HepG2 (cell line): ENCODE measurements around the gene MUC6. TPM values are rescaled to one million over a fixed set of nuclear protein-coding genes. Genes with fewer than 3 reads are reported as not detected.

Experiments used
- ATAC-seq: fragments of 200-7000 bp; cut with Tn5 transposase; 3 replicates; pipeline ENCODE4 v1.9.1; 2020; ENCODE audit warnings: mild to moderate bottlenecking, moderate library complexity
- BruUV-seq: library from RNA; stranded (reverse); fragments of 400-500 nt; replicated peaks from 2 replicates; lab custom pipeline; 2021; lab: Mats Ljungman, UMichigan
- CTCF ChIA-PET: fragments of 300-600 bp; formaldehyde crosslinking; extraction: SDS; loops from one replicate; lab custom pipeline; 2021; ENCODE audit warnings: low total read pairs, inconsistent platforms, low intra/inter-chr PET ratio; lab: Yijun Ruan, JAX
- POLR2A ChIA-PET: fragments of 350-600 bp; sonication (Branson Sonifier 250); formaldehyde crosslinking; loops from one replicate; lab custom pipeline; 2020; ENCODE audit warnings: antibody characterized with exemption, inconsistent platforms; lab: Yijun Ruan, JAX
- DNase-seq: peaks from one replicate; pipeline ENCODE4 v3.0.0-alpha.2; 2015; ENCODE audit warnings: low spot score
- FAIRE-seq: peaks from 3 replicates; lab custom pipeline; 2011; peaks lifted over from hg19 to GRCh38; lab: Jason Lieb, UNC
- H2AFZ ChIP-seq: one replicate; pipeline ENCODE4 v1.6.1; 2011; ENCODE audit warnings: low read length, inconsistent platforms
- H3K27ac ChIP-seq: fragments of 300-600 bp; 3 replicates; pipeline ENCODE4 v1.8.0; 2011; ENCODE audit warnings: mixed run types, mild to moderate bottlenecking, mixed read lengths, low read length, inconsistent platforms; ENCODE audit not compliant: insufficient read depth; ENCODE audit errors: extremely low read length
- H3K27me3 ChIP-seq, 2 experiments: fragments of 200-600 bp in 1 of 2; 2 replicates in 1 of 2; 3 replicates in 1 of 2; pipeline versions ENCODE4 v1.6.0 to v1.8.0; 2011; ENCODE audit warnings: low read length in 2 of 2, mild to moderate bottlenecking in 2 of 2, moderate library complexity in 2 of 2, inconsistent platforms in 1 of 2; ENCODE audit not compliant: insufficient read depth in 2 of 2, control insufficient read depth in 1 of 2
- H3K36me3 ChIP-seq, 2 experiments: fragments of 200-600 bp in 1 of 2; replicated peaks in 1 of 2; 2 replicates in 1 of 2; 3 replicates in 1 of 2; pipeline versions ENCODE4 v1.5.1 to v1.8.0; 2011; ENCODE audit warnings: low read length in 2 of 2, inconsistent platforms in 1 of 2; ENCODE audit not compliant: insufficient read depth in 2 of 2, control insufficient read depth in 1 of 2
- H3K4me1 ChIP-seq: 2 replicates; pipeline ENCODE4 v1.5.1; 2012; ENCODE audit warnings: low read length, inconsistent platforms; ENCODE audit not compliant: insufficient read depth
- H3K4me2 ChIP-seq: 2 replicates; pipeline ENCODE4 v1.6.0; 2011; ENCODE audit warnings: low read depth, low read length, inconsistent platforms
- H3K4me3 ChIP-seq, 3 experiments: fragments of 200-600 bp in 1 of 3; sonication (generic), shearing (Covaris generic) in 1 of 3; replicated peaks in 1 of 3; 2 replicates each; pipeline ENCODE4 v1.5.1; 2011 to 2016; ENCODE audit warnings: low read length in 3 of 3, inconsistent platforms in 2 of 3, low read depth in 2 of 3, mild to moderate bottlenecking in 2 of 3, control low read depth in 1 of 3, mixed read lengths in 1 of 3; ENCODE audit not compliant: insufficient read depth in 1 of 3
- H3K79me2 ChIP-seq: one replicate; pipeline ENCODE4 v1.6.1; 2011; ENCODE audit warnings: low read length, inconsistent platforms; ENCODE audit not compliant: insufficient read depth
- H3K9ac ChIP-seq: 2 replicates; pipeline ENCODE4 v1.6.0; 2011; ENCODE audit warnings: mild to moderate bottlenecking, low read depth, low read length, inconsistent platforms; ENCODE audit not compliant: insufficient read depth
- H3K9me3 ChIP-seq: 2 replicates; pipeline ENCODE4 v1.5.1; 2012; ENCODE audit warnings: mild to moderate bottlenecking, low read length
- H4K20me1 ChIP-seq: 2 replicates; pipeline ENCODE4 v1.6.0; 2011; ENCODE audit warnings: inconsistent platforms, mild to moderate bottlenecking, low read length, moderate library complexity; ENCODE audit not compliant: insufficient read depth
- ATF7 ChIP-seq, 2 experiments: fragments of 450-650 bp in 1 of 2; sonication (generic) in 1 of 2; formaldehyde crosslinking in 1 of 2; IDR thresholded peaks; 2 replicates each; pipeline versions ENCODE4 v1.4.0 to v1.6.1; 2016 to 2020; ENCODE audit warnings: antibody characterized with exemption in 1 of 2, mild to moderate bottlenecking in 1 of 2, missing genetic modification reagents in 1 of 2
- BHLHE40 ChIP-seq: IDR thresholded peaks from 2 replicates; pipeline ENCODE4 v1.6.1; 2011; ENCODE audit warnings: low read length, improper control_type of control experiment
- EZH2 ChIP-seq: conservative IDR thresholded peaks from 2 replicates; pipeline ENCODE4 v1.6.1; 2012; ENCODE audit warnings: mild to moderate bottlenecking, low read depth, low read length, moderate library complexity
- FOXP1 ChIP-seq, 2 experiments: fragments of 450-650 bp in 1 of 2; IDR thresholded peaks; 2 replicates each; pipeline ENCODE4 v1.6.1; 2017 to 2018; ENCODE audit warnings: antibody characterized with exemption in 1 of 2
- MXD3 ChIP-seq: IDR thresholded peaks from 2 replicates; pipeline ENCODE4 v1.6.1; 2016; ENCODE audit warnings: mild to moderate bottlenecking, missing biosample characterization, missing genetic modification reagents
- NFE2 ChIP-seq: sonication (generic); formaldehyde crosslinking; IDR thresholded peaks from 2 replicates; pipeline ENCODE4 v1.4.0; 2020; ENCODE audit warnings: missing genetic modification reagents
- SAFB2 ChIP-seq: sonication (generic); formaldehyde crosslinking; IDR thresholded peaks from 2 replicates; pipeline ENCODE4 v1.5.1; 2020; ENCODE audit warnings: missing genetic modification reagents, low read depth, mild to moderate bottlenecking, borderline replicate concordance
- SP5 ChIP-seq: IDR thresholded peaks from 2 replicates; pipeline ENCODE4 v1.6.1; 2016; ENCODE audit warnings: low read depth, borderline replicate concordance
- SRSF4 ChIP-seq: fragments of 200-400 bp; formaldehyde crosslinking; IDR thresholded peaks from one replicate; pipeline ENCODE4 v1.6.1; 2018; ENCODE audit warnings: mild to moderate bottlenecking, low read depth, low read length, moderate library complexity; ENCODE audit not compliant: poor library complexity, severe bottlenecking
- SRSF9 ChIP-seq: fragments of 200-400 bp; formaldehyde crosslinking; IDR thresholded peaks from 2 replicates; pipeline ENCODE4 v1.6.1; 2018; ENCODE audit warnings: borderline replicate concordance, mild to moderate bottlenecking, low read depth, low read length; ENCODE audit not compliant: insufficient read depth, poor library complexity, severe bottlenecking
- TRIM24 ChIP-seq: sonication (generic); formaldehyde crosslinking; IDR thresholded peaks from 2 replicates; pipeline ENCODE4 v1.8.0; 2022; ENCODE audit warnings: mild to moderate bottlenecking, missing genetic modification reagents
- UBTF ChIP-seq: sonication (generic); formaldehyde crosslinking; IDR thresholded peaks from 2 replicates; pipeline ENCODE4 v1.4.0; 2020; ENCODE audit warnings: mild to moderate bottlenecking, missing genetic modification reagents
- ZBTB26 ChIP-seq: IDR thresholded peaks from 2 replicates; pipeline ENCODE4 v1.6.1; 2016; ENCODE audit warnings: missing compliant biosample characterization, missing genetic modification reagents, borderline replicate concordance
- ZFP62 ChIP-seq: sonication (generic); formaldehyde crosslinking; IDR thresholded peaks from 2 replicates; pipeline ENCODE4 v1.4.0; 2020; ENCODE audit warnings: missing genetic modification reagents
- ZNF44 ChIP-seq: sonication (generic); formaldehyde crosslinking; IDR thresholded peaks from 2 replicates; pipeline ENCODE4 v1.5.1; 2020; ENCODE audit warnings: mild to moderate bottlenecking, missing genetic modification reagents
- ZNF775 ChIP-seq: sonication (generic); formaldehyde crosslinking; IDR thresholded peaks from 2 replicates; pipeline ENCODE4 v1.4.0; 2020; ENCODE audit warnings: missing genetic modification reagents, mild to moderate bottlenecking, moderate library complexity, borderline replicate concordance
- WGBS: methylation state at CpG from one replicate; pipeline ENCODE4 v1.1.6; 2017; ENCODE audit warnings: low lambda C conversion rate; 5-methylcytosine and 5-hydroxymethylcytosine counted together
- in situ Hi-C: cut with HindIII; loops from 2 replicates; pipeline ENCODE4 v1.10.0; 2017; ENCODE audit warnings: low pct_unique_long_range_greater_than_20kb; ENCODE audit not compliant: extremely low pct_ligation_motif_present
- intact Hi-C: fragments of 100-400 bp; cut with micrococcal nuclease; formaldehyde crosslinking; loops from one replicate; pipeline ENCODE4 v1.10.0; 2022; ENCODE audit not compliant: unreplicated experiment
- polyA plus RNA-seq, 8 experiments: library from polyadenylated mRNA; depleted of rRNA in 3 of 8; stranded (reverse) in 7 of 8; unstranded in 1 of 8; fragments of >200 nt; fragmentation: Illumina TruSeq in 4 of 8; extraction: Trizol in 4 of 8; gene quantifications; 2 replicates each; pipeline versions ENCODE4 v1.2.1 to v1.2.3, GENCODE V29; 2011 to 2016; ENCODE audit warnings: low read depth in 4 of 8, missing spikeins in 1 of 8, mixed read lengths in 1 of 8; ENCODE audit not compliant: insufficient read depth in 1 of 8
- total RNA-seq, 5 experiments: library from RNA; depleted of rRNA; stranded (reverse); fragments of >200 nt; fragmentation: Illumina TruSeq; extraction: Trizol; gene quantifications; 2 replicates each; pipeline ENCODE4 v1.2.3, GENCODE V29; 2016; ENCODE audit warnings: low read depth in 1 of 5

The MUC6 gene
- total and polyA plus RNA-seq, 2 of the 13 experiments (the other 11 are each of a cell fraction or from before 2014, with no cell fraction given) = not detected

- ChIA-PET POLR2A (no interaction called here), CTCF (no interaction called here)
- FAIRE-seq (no peak), ATAC-seq (no peak), DNase-seq (no peak)
- H3K4me2 ChIP-seq = no peak overlapping the region
- H3K4me3 ChIP-seq = no peak overlapping the region
- 95% methylated on average over 19 of the region's 21 CpGs for WGBS
- H3K4me1 ChIP-seq = no peaks in the 10 kb centered on the region
- H2AFZ ChIP-seq = no peak overlapping the region
- in situ Hi-C loops = no loop called here
- no peak overlapping the region for H3K27ac ChIP-seq
- H3K9ac ChIP-seq = no peak overlapping the region
- no peak for TF ChIP-seq BHLHE40
- no peak for TF ChIP-seq ATF7 (IDR thresholded peaks at IDR 0.05)
- TF ChIP-seq ATF7 (CRISPR knock-in tag; IDR thresholded peaks at IDR 0.05) = no peak
- TF ChIP-seq SP5 = no peak
- TF ChIP-seq TRIM24 (CRISPR knock-in tag) = no peak
- no peak for TF ChIP-seq MXD3 (CRISPR knock-in tag)
- TF ChIP-seq UBTF (CRISPR knock-in tag) = no peak
- BruUV-seq = no TSS peak
- intact Hi-C loops = no loop called here
- peaks cover 48 to 84% of the 10 kb centered on the region in 2 experiments for H3K36me3 ChIP-seq
- no peaks in the 10 kb centered on the region for H3K9me3 ChIP-seq
- H3K79me2 ChIP-seq = no peaks in the 10 kb centered on the region
- no peaks in the 10 kb centered on the region for H3K27me3 ChIP-seq
- H4K20me1 ChIP-seq = no peaks in the 10 kb centered on the region; the same call in 1 of the 2 replicates
Observed at GRCh38 chr11:985406-985805, 51.1 kb downstream of the MUC6 start.

- no peak overlapping the region for H3K9ac ChIP-seq
- H3K27me3 ChIP-seq = no peaks in the 10 kb centered on the region
- H3K4me2 ChIP-seq = no peak overlapping the region
- DNase-seq (no peak), FAIRE-seq (no peak), ATAC-seq (no peak)
- in situ Hi-C loops (no loop called here), intact Hi-C loops (no loop called here)
- H3K36me3 ChIP-seq = peaks cover 45 to 76% of the 10 kb centered on the region in 2 experiments
- H3K4me1 ChIP-seq = no peaks in the 10 kb centered on the region
- 98% methylated on average over 15 of the region's 15 CpGs for WGBS
- H3K4me3 ChIP-seq = no peak overlapping the region
- H2AFZ ChIP-seq = no peak overlapping the region
- H3K79me2 ChIP-seq = no peaks in the 10 kb centered on the region
- no peaks in the 10 kb centered on the region; the same call in 1 of the 2 replicates for H4K20me1 ChIP-seq
- CTCF ChIA-PET = no interaction called here
- H3K9me3 ChIP-seq = no peaks in the 10 kb centered on the region
- no TSS peak for BruUV-seq
- no peak overlapping the region for H3K27ac ChIP-seq
- POLR2A ChIA-PET = no interaction called here
- TF ChIP-seq ZNF775 (CRISPR knock-in tag) (no peak), SAFB2 (CRISPR knock-in tag) (no peak), EZH2 (no peak), SRSF4 (no peak), ZNF44 (CRISPR knock-in tag) (no peak), NFE2 (CRISPR knock-in tag) (no peak), FOXP1 (IDR thresholded peaks at IDR 0.05) (no peak), FOXP1 (CRISPR knock-in tag; IDR thresholded peaks at IDR 0.05) (no peak), SRSF9 (no peak), ZBTB26 (CRISPR knock-in tag) (no peak), ZFP62 (CRISPR knock-in tag) (no peak)
Observed at GRCh38 chr11:984546-984945, 52.0 kb downstream of the MUC6 start.
